H1 (cell line): Measurements from ENCODE around the gene GTF2H2. TPM values are rescaled to one million over a fixed set of nuclear protein-coding genes. Genes with fewer than 3 reads are reported as not detected.
"Not testable (repeated sequence)": the region's sequence is repeated elsewhere in the genome, so short reads cannot be mapped to it uniquely, and the experiment has no call there.

Source experiments
- CTCF ChIA-PET: fragments of 300-600 bp; sonication (Branson Sonifier 250); formaldehyde crosslinking; loops from one replicate; lab custom pipeline; 2021; ENCODE audit not compliant: partially characterized antibody; lab: Charles Lee
- POLR2A ChIA-PET: fragments of 300-600 bp; sonication (Branson Sonifier 250); formaldehyde crosslinking; loops from one replicate; lab custom pipeline; 2021; ENCODE audit warnings: inconsistent platforms; ENCODE audit not compliant: partially characterized antibody; lab: Charles Lee
- DNase-seq, 2 experiments: peaks; one replicate each; pipeline versions ENCODE4 v3.0.0 to v3.0.0-alpha.2; 2010 to 2022; ENCODE audit warnings: low spot score in 2 of 2, low read depth in 1 of 2, mixed read lengths in 1 of 2
- FAIRE-seq: peaks from 2 replicates; lab custom pipeline; 2011; peaks lifted over from hg19 to GRCh38; lab: Jason Lieb, UNC
- H2AFZ ChIP-seq: 2 replicates; pipeline ENCODE4 v1.8.1; 2012; ENCODE audit warnings: low read length, inconsistent platforms
- H2AK5ac ChIP-seq: 2 replicates; pipeline ENCODE4 v1.6.1; 2013; ENCODE audit warnings: low read depth, low read length
- H2BK120ac ChIP-seq: replicated peaks from 2 replicates; pipeline ENCODE3; 2013; ENCODE audit warnings: low read depth, low read length, inconsistent platforms
- H2BK12ac ChIP-seq: 2 replicates; pipeline ENCODE4 v1.6.1; 2013; ENCODE audit warnings: low read depth, low read length
- H2BK15ac ChIP-seq: 2 replicates; pipeline ENCODE4 v1.6.1; 2013; ENCODE audit warnings: low read length
- H2BK20ac ChIP-seq: 2 replicates; pipeline ENCODE4 v1.6.1; 2013; ENCODE audit warnings: low read length
- H2BK5ac ChIP-seq: 2 replicates; pipeline ENCODE4 v1.6.1; 2013; ENCODE audit warnings: low read depth, low read length
- H3K14ac ChIP-seq: 2 replicates; pipeline ENCODE4 v1.6.1; 2013; ENCODE audit warnings: inconsistent platforms; ENCODE audit not compliant: insufficient read length
- H3K18ac ChIP-seq: 2 replicates; pipeline ENCODE4 v1.6.1; 2013; ENCODE audit warnings: low read length; ENCODE audit errors: extremely low read depth
- H3K23ac ChIP-seq: 2 replicates; pipeline ENCODE4 v1.6.1; 2013; ENCODE audit warnings: inconsistent platforms; ENCODE audit not compliant: insufficient read length
- H3K23me2 ChIP-seq: 2 replicates; pipeline ENCODE4 v1.6.1; 2013; ENCODE audit warnings: low read depth, low read length
- H3K27ac ChIP-seq: 2 replicates; pipeline ENCODE4 v1.6.1; 2011; ENCODE audit warnings: low read depth, low read length, inconsistent platforms
- H3K27me3 ChIP-seq, 4 experiments: replicated peaks in 1 of 4; 1 replicate in 1 of 4; 2 replicates in 3 of 4; pipeline versions ENCODE4 v1.6.1 to v1.8.1; 2011 to 2013; ENCODE audit warnings: low read length in 3 of 4, mild to moderate bottlenecking in 3 of 4, inconsistent platforms in 2 of 4, mixed read lengths in 2 of 4, moderate library complexity in 1 of 4; ENCODE audit not compliant: control insufficient read depth in 3 of 4, insufficient read depth in 3 of 4; ENCODE audit errors: extremely low read depth in 1 of 4
- H3K36me3 ChIP-seq, 4 experiments: 2 replicates each; pipeline versions ENCODE4 v1.6.1 to v1.8.1; 2011 to 2013; ENCODE audit warnings: mild to moderate bottlenecking in 4 of 4, low read length in 3 of 4, moderate library complexity in 2 of 4, control low read depth in 1 of 4, inconsistent platforms in 1 of 4; ENCODE audit not compliant: insufficient read depth in 4 of 4, control insufficient read depth in 2 of 4
- H3K4ac ChIP-seq: replicated peaks from 2 replicates; pipeline ENCODE3; 2013; ENCODE audit warnings: low read length, low read depth, mixed read lengths, inconsistent platforms; ENCODE audit not compliant: insufficient read length
- H3K4me1 ChIP-seq, 4 experiments: replicated peaks in 1 of 4; 1 replicate in 1 of 4; 2 replicates in 3 of 4; pipeline versions ENCODE4 v1.6.1 to v1.8.1; 2011 to 2013; ENCODE audit warnings: low read length in 3 of 4, inconsistent platforms in 2 of 4, mixed read lengths in 1 of 4; ENCODE audit not compliant: insufficient read depth in 4 of 4, control insufficient read depth in 3 of 4
- H3K4me2 ChIP-seq, 2 experiments: 2 replicates each; pipeline versions ENCODE4 v1.6.1 to v1.8.1; 2011 to 2013; ENCODE audit warnings: low read depth in 2 of 2, low read length in 2 of 2, control low read depth in 1 of 2, inconsistent platforms in 1 of 2, mild to moderate bottlenecking in 1 of 2; ENCODE audit not compliant: insufficient read depth in 1 of 2
- H3K4me3 ChIP-seq, 4 experiments: fragments of 200-600, 300-600 bp in 1 of 4; sonication (generic), shearing (Covaris generic), sonication (Bioruptor Twin) in 1 of 4; 2 replicates each; pipeline versions ENCODE4 v1.5.1 to v1.8.1; 2011 to 2016; ENCODE audit warnings: low read length in 4 of 4, low read depth in 3 of 4, control low read depth in 2 of 4, inconsistent platforms in 2 of 4, mild to moderate bottlenecking in 2 of 4, mixed read lengths in 1 of 4, moderate library complexity in 1 of 4; ENCODE audit not compliant: insufficient read depth in 2 of 4; ENCODE audit errors: extremely low read depth in 1 of 4
- H3K56ac ChIP-seq: replicated peaks from 2 replicates; pipeline ENCODE3; 2013; ENCODE audit warnings: low read depth, mild to moderate bottlenecking, mixed read lengths, low read length, inconsistent platforms; ENCODE audit not compliant: insufficient read length
- H3K79me1 ChIP-seq: 2 replicates; pipeline ENCODE4 v1.6.1; 2013; ENCODE audit warnings: low read depth, low read length, control low read depth
- H3K79me2 ChIP-seq, 2 experiments: 2 replicates each; pipeline versions ENCODE4 v1.6.1 to v1.8.1; 2012 to 2013; ENCODE audit warnings: low read length in 2 of 2, mild to moderate bottlenecking in 2 of 2, inconsistent platforms in 1 of 2; ENCODE audit not compliant: insufficient read depth in 2 of 2, control insufficient read depth in 1 of 2
- H3K9ac ChIP-seq, 4 experiments: replicated peaks in 1 of 4; 1 replicate in 1 of 4; 2 replicates in 3 of 4; pipeline versions ENCODE4 v1.6.1 to v1.8.1; 2011 to 2013; ENCODE audit warnings: low read depth in 3 of 4, low read length in 3 of 4, control low read depth in 2 of 4, mild to moderate bottlenecking in 2 of 4, moderate library complexity in 2 of 4, inconsistent platforms in 1 of 4; ENCODE audit errors: extremely low read depth in 1 of 4
- H3K9me3 ChIP-seq, 2 experiments: 2 replicates each; pipeline versions ENCODE4 v1.6.1 to v1.8.1; 2012 to 2013; ENCODE audit warnings: mild to moderate bottlenecking in 2 of 2, moderate library complexity in 2 of 2, control low read depth in 1 of 2, inconsistent platforms in 1 of 2, low read depth in 1 of 2, low read length in 1 of 2, mixed read lengths in 1 of 2; ENCODE audit not compliant: insufficient read depth in 2 of 2
- H4K20me1 ChIP-seq, 2 experiments: replicated peaks in 1 of 2; 2 replicates each; pipeline versions ENCODE3 to v1.8.1; 2011 to 2013; ENCODE audit warnings: inconsistent platforms in 2 of 2, low read length in 2 of 2, mild to moderate bottlenecking in 1 of 2; ENCODE audit not compliant: insufficient read depth in 2 of 2, control insufficient read depth in 1 of 2
- H4K5ac ChIP-seq: 2 replicates; pipeline ENCODE4 v1.6.1; 2013; ENCODE audit warnings: low read length, low read depth, mixed read lengths, inconsistent platforms; ENCODE audit not compliant: insufficient read length
- H4K8ac ChIP-seq: 2 replicates; pipeline ENCODE4 v1.8.0; 2013; ENCODE audit warnings: mild to moderate bottlenecking, moderate library complexity, low read length, inconsistent platforms; ENCODE audit not compliant: insufficient read depth; ENCODE audit errors: extremely low read depth
- H4K91ac ChIP-seq: replicated peaks from 2 replicates; pipeline ENCODE3; 2013; ENCODE audit warnings: low read length, mixed read lengths, inconsistent platforms; ENCODE audit not compliant: insufficient read length
- WGBS, 2 experiments: shearing (Covaris generic) in 1 of 2; methylation state at CpG; one replicate each; pipeline versions ENCODE4 v1.1.6 to v1.1.7; 2013 to 2015; ENCODE audit warnings: low lambda C conversion rate in 2 of 2, mixed read lengths in 2 of 2, inconsistent platforms in 1 of 2, low coverage in 1 of 2, missing lambda C conversion rate in 1 of 2; ENCODE audit not compliant: insufficient replicate concordance in 2 of 2, insufficient coverage in 1 of 2, insufficient read length in 1 of 2; ENCODE audit errors: extremely low coverage in 1 of 2, missing lambda C conversion rate in 1 of 2; 5-methylcytosine and 5-hydroxymethylcytosine counted together
- polyA plus RNA-seq, 7 experiments: library from polyadenylated mRNA; depleted of rRNA in 3 of 7; stranded (reverse) in 5 of 7; unstranded in 2 of 7; fragments of >200 nt in 5 of 7; fragments of 200-250 nt in 2 of 7; gene quantifications; 1 replicate in 5 of 7; 2 replicates in 1 of 7; 4 replicates in 1 of 7; pipeline versions ENCODE4 v1.2.1 to v1.2.3, GENCODE V29; 2011 to 2013; ENCODE audit warnings: missing spikeins in 2 of 7, mixed read lengths in 2 of 7
- total RNA-seq: library from RNA; stranded (reverse); fragmentation: NEBNext Ultra II Directional; extraction: Animal tissue kit (Norgen Biotek cat#: 25700); gene quantifications from 2 replicates; pipeline ENCODE4 v1.2.1, GENCODE V29; 2021

The GTF2H2 gene
- total and polyA plus RNA-seq, 2 of the 8 experiments (the other 6 are each of a cell fraction or from before 2014, with no cell fraction given): 12.4 to 42.3 TPM

DNA sequence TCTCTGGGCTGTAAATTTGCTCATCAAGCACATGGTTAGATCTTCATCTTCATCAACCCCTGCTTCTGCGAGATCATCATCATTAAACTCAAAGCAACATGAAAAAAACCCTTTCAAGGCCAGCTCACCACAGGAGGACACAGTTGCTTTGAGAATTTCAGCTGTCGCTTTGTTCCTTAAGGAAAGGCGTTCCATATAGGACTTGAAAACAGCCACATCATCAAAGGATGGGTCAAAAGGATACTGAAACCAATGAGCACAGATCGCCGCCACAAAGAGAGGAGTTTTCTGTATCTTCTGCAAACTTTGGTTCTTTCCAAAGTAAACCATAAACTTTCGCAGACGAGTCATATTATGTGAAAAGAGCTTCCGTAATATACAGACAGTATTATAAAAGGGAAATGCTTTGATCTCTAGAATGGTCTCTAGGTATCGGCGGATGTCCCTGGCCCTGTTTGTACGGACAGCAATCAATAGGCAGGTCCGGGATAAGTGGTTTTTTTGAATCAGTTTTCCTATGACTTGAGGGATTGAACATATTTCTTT is 42.3 kb upstream of the GTF2H2 start:
- H4K91ac ChIP-seq, POLR2A ChIA-PET, H4K8ac ChIP-seq, H3K79me2 ChIP-seq, H3K9me3 ChIP-seq, H2BK120ac ChIP-seq, H3K23ac ChIP-seq, H4K20me1 ChIP-seq, H3K27ac ChIP-seq, H2BK12ac ChIP-seq, H3K14ac ChIP-seq, H2AK5ac ChIP-seq, FAIRE-seq, CTCF ChIA-PET, H3K4me2 ChIP-seq, H4K5ac ChIP-seq, H2BK5ac ChIP-seq, H2BK20ac ChIP-seq, H3K4me1 ChIP-seq, H3K36me3 ChIP-seq, H3K18ac ChIP-seq, H3K4ac ChIP-seq, H3K79me1 ChIP-seq, H3K9ac ChIP-seq, H3K4me3 ChIP-seq, H3K23me2 ChIP-seq, H2BK15ac ChIP-seq, H2AFZ ChIP-seq, H3K27me3 ChIP-seq, DNase-seq, H3K56ac ChIP-seq: not testable (repeated sequence)
- no CpG with 5 or more reads among the region's 12 CpGs for WGBS, 2 experiments

DNA sequence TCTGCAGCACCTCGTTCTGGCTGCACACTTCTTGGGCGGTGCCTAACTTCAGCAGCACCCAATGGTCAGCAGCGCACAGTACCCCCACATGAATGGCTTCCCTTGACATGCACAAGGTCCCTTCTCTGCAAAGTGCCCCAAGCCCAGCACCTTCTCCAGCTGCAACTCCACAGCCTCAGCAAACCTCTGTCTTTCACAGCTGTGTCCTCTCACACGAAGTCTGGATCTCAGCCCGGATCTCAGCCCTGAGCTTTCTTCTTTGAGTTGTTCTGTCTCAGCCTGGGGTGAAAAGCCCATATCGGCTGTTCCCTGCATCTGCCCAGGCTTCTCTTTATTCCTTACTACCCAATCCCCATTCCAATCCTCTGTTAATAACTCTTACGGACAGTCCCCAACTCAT is 32.5 kb upstream of the GTF2H2 start:
- H3K36me3 ChIP-seq, H3K9me3 ChIP-seq, H4K5ac ChIP-seq, H4K20me1 ChIP-seq, H2BK12ac ChIP-seq, H4K8ac ChIP-seq, H3K23ac ChIP-seq, H3K4me3 ChIP-seq, H3K27me3 ChIP-seq, H2BK15ac ChIP-seq, H2AFZ ChIP-seq, H3K79me1 ChIP-seq, H3K4ac ChIP-seq, H3K23me2 ChIP-seq, H3K18ac ChIP-seq, POLR2A ChIA-PET, H3K79me2 ChIP-seq, H2BK120ac ChIP-seq, H3K4me1 ChIP-seq, H3K27ac ChIP-seq, H4K91ac ChIP-seq, H2BK5ac ChIP-seq, H2BK20ac ChIP-seq, H3K9ac ChIP-seq, CTCF ChIA-PET, H3K14ac ChIP-seq, H3K56ac ChIP-seq, FAIRE-seq, H3K4me2 ChIP-seq, DNase-seq, H2AK5ac ChIP-seq: not testable (repeated sequence)
- WGBS, 2 experiments: no CpG with 5 or more reads among the region's 7 CpGs
